Measurements from ENCODE around the gene CDK11B.
"Not testable (repeated sequence)": the region's sequence is repeated elsewhere in the genome, so short reads cannot be mapped to it uniquely, and the experiment has no call there.

Gene CDK11B

DNA sequence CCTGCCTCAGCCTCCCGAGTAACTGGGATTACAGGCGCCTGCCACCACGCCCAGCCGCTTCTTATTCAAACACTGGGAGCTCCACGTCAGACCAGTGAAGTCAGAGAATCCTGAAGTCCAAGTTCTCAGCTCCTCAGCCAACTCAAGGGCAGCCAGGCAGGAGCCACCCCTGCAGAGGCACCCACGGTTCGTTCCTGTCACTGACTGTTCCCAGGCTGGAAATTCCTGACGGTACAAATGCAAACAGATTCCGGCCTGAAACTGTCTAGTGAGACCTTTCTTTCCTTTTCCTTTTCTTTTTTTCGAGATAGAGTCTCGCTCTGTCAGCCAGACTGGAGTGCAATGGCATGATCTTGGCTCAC is 22.1 kb upstream of the CDK11B start:
- no peak for DNase-seq

DNA sequence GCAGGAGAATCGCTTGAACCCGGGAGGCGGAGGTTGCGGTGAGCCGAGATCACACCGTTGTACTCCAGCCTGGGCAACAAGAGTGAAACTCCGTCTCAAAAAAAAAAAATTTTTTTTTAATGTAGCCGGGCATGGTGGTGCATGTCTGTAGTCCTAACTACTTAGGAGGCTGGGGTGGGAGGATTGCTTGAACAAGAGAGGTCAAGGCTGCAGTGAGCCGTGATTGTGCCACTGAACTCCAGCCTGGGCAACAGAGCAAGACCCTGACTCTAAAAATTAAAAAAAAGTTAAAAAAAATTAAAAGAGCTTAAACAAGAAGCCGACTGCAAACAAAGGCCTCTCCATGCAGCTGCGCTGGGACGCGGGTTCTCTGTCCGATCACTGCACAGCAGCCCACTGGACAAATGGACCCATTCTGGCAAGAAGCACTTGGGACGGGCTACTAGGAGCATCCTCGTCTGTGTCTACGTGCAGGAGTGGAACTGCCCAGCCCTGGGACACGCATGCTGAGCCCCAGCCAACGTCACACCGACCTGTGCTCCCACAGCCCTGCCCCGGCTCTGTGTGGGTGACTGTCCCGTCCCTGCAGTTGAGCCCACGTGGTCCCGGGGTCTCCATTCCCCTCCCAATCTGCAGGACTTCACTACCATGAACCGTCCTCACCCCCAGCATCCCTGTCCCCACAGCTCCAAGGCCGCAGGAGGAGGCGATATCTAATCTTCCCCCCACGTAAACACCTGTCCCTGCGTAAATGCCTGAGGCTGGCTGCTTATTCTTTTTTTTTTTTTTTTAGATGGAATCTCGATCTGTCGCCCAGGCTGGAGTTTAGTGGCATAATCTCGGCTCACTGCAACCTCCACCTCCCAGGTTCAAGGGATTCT is 21.5 kb upstream of the CDK11B start:
- DNase-seq = no peak

DNA sequence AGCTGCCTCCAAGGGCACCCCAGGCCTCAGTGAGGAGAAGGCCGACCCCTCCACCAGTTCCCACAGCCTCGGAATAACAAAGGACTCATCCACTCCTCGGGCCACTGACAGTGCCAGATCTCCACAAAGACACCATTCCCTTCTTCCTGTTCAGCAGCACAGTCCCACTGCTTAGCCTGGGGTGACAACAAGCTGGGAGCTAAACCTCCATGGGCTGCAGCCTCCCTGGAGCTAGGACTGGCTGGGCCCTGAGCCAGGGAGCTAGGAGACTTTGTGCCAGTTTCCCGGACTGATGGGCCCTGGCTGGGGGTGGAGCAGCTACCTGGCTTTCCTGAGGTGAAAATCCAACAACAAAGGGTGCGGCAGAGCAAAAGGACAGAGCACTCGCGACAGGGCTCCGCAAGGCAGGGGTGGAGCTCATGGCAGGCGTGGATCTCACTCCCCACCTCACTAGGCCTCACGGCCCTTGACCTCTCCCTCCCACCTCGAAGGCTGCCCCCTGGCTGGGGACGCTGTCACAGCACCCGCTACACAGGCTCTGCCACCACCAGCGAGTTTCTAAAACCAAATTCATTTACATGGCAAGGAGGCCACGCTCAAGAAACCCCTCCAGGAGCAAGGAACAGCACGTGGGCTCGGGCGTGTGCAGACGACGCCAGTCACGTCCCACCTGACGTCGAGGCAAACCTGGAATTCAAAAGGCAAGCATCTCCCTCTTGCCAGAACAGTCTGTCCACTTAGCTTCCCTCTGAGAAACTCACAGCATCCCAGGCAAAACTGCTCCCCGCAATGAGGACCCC is 20.0 kb upstream of the CDK11B start:
- peak; percentile 58 for DNase-seq

DNA sequence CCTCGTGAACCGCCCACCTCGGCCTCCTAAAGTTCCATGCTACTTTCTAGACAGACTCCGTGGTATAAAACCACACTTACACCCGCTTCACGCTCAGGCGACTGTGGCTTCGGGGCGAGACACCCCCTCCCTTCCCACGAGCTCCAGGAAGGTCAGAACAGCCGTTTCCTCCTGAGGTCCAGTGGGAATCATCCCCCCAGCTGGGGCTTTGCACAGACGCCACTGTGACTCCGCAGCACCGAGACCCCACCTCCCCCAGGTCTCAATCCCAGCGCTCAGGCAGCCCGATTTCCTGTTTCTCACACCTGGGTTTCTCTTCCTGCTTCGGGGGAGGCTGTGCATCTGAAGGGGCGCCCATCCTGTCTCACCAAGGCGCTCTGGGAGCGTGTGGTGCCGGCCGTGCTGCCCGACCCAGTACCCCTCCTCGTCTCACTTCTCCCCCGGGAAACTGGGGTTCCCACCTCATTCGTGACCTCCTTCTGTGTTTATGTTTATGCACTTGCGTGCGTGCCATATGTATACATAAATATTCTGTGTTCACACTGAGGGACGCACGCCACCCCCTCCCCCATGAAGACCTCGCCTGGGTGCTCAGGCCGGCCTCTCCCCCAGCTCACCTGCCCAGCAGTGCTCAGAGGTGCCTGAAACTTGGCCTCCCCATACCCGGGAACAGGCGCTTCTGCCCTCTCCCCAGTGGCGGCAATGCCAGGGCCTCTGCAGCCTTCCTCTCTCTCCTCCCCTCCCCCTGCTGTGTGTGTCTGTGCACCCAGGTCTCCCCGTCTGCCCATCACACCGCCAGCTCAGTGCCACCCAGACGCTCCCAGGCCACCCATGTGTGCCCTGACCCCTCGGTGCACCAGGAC is 19.1 kb upstream of the CDK11B start:
- DNase-seq = peak; percentile 55

DNA sequence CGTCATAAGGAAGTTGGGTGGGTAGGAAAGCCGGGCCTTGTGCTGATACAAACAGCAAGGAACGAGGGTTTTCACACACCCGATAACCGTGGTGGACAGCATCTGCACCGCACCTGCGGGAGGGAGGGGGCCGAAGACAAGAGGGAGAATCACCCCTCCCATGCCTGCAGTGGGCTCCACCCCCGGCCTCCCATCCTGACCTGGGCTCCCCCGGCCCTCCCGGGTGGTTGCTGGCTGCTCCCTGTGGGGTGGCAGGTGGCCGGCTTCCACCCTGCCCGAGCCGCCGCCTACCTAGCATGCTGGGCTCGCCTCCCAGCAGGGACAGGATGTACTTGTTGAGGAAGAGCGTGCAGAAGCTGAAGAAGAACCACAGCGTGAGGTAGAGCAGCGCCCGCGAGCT is 17.3 kb upstream of the CDK11B start:
- DNase-seq = not testable (repeated sequence)

DNA sequence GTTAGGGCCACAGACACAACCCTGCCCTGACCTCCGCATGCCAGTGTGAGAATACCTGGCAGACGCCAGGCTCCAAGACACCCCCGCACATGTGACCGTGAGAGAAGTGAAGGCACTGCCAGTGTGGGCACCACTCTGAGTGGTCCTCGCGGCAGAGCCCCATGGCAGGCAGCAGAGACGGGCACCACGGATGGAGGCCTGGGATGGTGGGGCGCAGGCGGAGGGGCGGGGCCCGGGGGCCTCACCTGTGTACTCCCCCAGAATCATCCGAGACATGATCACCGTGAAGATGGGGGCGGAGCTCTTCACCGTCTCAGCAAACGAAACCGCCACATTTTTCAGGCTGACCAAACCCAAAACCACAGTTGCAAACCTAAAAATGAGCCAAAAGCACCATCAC is 16.4 kb upstream of the CDK11B start:
- DNase-seq = not testable (repeated sequence)

DNA sequence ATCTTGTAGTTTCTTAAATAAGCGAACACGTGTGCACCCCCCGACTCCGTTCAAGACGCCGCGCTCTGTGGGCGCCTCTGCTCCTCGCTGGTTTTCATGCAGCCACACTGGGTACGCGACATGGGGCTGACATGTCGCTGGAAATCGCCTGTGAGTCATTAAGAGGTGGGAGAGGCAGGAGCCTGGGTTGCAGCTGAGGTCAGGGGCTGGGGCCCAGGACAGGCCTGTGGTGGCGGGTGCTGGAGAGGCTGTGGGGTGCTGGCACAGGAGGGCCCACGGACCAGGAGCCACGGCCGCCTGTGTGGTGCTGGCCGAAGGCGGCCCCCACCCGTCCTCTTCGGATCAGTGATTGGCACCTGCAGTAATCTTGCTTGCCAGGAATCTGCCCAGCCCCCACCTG is 16.0 kb upstream of the CDK11B start:
- DNase-seq = not testable (repeated sequence)

DNA sequence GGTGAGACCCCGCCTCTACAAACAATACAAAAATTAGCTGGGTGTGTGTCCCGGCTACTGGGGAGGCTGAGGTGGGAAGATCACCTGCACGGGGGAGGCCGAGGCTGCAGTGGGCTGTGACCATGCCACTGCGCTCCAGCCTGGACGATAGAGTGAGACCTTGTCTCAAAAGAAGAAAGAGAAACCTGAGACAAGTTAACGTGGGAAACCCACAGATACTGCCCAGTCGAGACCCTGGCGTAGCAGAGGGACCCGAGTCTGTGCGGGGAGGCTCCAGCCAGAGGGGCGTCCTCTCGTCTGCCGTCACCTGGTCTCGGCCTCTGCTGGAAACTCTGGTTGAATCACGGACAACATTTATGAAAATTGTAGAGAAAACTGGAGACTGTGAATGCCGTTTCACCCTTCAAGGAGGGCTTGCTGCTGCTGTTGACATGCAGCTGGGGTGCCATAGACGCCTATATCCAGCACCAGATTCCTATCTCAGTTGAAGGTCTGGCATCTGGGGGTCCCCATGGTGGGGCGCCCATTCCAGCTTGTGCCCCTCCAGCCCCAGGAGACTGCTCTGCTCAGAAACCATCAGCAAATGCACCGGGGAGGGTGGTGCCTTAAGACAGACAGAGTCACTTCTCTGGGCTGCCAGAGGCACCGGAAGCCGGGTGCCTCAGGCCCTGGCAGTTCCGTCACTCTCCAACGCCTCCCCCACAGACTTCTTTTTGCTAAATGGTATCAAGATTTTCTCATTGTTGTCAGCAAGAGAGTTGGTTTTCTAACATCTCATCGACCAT is 13.6 kb upstream of the CDK11B start:
- DNase-seq = no peak

DNA sequence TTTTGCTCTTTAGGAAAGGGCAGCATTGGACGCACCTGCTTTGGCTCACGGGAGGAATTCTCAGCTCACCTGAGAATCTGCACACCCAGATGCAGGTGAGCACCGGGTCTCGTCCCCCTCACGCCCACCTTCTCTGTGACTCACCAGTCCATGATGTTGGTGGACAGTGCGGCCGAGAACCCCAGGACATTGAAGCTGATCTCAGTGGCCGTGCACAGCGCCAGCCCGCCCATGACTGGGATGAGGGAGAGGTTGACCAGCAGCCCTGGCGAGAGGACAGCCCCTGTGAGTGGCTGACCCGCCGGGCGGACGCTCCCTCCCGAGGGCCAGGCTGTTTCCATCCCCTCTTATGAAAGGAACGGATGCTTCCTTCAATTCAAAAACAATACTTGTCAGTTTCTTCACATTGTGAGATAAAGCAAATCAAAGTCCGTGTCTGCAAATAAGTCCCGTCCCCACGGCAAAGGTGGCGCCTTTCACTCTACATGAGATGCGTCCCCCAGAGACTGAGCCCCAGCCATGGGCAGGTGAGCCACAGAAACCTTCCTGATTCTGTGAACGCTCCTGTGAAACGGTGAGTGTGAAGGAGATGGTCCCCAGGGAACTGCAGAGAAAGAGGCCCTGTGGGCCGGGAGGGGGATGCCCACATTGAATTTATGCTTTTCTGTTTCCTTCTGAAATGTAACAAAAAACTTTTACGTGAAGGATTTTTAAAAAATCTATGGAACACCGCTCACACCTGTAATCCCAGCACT is 12.7 kb upstream of the CDK11B start:
- DNase-seq = no peak

DNA sequence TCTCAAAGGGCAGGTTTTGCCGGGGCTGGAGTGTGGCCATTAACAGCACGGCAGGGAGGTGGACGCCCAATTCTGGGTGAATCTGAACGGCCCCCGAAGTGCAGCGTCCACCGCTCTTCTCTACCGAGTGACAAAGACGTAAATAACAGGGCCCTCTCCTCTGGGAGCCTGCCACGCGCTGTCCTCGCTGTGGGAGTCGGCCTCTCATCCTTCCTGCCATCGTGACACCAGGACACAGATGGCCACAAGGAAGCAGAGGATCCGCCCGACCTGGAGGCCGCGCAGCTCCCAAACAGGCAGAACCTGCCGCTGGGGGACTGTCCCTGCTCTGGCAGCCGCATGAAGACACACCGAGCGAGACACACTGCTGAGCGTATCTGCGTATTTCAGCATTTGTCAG is 12.1 kb upstream of the CDK11B start:
- no peak for DNase-seq

DNA sequence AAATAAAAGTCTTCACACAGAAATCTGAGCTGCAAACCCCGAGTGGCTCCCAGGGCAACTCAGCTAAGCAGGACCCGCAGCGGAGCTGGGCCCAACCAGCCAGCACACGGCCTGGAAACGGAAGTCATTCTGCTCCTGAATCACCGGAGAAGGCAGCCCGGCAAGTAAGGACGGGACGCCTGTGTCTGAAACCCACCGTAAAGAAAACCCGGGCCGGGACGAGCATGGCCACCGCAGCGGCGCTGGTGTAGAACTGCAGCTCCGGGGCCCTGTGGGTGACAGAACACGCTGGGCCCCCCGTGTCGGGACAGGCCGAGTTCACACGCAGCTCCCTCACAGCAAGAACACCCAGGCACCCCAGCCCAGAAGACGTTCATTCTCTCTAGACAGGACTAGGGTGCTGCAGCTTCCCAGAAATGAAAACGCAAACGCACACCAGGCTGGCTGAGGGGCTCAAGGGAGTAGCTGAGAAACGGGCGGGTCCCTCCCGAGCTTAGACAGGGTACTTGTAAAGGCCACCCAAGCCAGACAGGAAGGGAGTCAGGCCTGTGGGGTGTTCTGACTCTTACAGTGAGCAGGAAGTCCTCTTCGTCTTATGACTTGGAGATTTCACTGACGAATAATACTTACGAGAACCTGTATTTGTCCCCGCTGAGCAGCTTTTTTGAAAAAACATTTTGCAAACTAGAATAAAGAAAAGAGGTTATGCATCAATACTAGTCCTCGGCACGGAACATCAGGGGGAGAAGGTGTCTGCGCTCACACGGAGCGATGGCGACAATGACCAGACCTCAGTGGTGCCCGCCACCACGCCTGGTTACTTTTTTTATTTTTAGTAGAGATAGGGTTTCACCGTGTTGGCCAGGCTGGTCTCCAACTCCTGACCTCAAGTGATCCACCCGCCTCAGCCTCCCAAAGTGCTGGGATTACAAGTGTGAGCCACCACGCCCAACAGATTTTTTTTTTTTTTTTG is 10.9 kb upstream of the CDK11B start:
- no peak for DNase-seq

DNA sequence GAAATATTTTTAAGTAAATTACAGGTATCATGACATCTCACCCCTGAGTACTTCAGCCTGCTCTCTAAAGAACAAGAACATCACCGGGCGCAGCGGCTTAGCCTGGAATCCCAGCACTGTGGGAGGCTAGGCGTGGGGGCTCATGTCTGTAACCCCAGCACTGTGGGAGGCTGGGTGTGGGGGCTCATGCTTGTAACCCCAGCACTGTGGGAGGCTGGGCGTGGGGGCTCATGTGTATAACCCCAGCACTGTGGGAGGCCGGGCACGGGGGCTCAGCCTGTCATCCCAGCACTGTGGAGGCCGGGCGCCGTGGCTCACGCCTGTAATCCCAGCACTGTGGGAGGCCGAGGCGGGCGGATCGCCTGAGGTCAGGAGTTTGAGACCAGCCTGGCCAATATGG is 7.7 kb upstream of the CDK11B start:
- DNase-seq = no peak

DNA sequence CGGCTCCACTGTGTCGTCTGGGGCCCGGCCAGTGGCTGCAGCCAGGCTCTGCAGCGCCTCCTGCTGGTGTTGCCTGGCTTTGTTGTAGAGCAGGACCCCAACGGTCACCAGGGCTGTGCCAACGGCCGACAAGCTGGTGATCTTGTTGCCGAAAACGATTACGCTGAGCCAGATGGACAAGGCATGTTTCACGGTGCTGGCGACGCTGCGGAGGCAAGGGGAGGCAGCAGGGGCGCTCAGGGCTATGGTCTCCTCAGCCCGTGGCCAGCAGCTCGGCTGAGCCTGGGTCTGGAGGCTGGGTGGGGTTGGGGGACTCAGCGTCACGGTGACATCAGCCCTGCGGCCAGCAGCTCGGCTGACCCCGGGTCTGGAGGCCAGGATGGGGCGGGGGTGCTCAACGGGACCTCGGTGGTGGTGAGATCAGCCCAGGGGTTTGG is 7.0 kb upstream of the CDK11B start:
- peak; percentile 30 for DNase-seq

DNA sequence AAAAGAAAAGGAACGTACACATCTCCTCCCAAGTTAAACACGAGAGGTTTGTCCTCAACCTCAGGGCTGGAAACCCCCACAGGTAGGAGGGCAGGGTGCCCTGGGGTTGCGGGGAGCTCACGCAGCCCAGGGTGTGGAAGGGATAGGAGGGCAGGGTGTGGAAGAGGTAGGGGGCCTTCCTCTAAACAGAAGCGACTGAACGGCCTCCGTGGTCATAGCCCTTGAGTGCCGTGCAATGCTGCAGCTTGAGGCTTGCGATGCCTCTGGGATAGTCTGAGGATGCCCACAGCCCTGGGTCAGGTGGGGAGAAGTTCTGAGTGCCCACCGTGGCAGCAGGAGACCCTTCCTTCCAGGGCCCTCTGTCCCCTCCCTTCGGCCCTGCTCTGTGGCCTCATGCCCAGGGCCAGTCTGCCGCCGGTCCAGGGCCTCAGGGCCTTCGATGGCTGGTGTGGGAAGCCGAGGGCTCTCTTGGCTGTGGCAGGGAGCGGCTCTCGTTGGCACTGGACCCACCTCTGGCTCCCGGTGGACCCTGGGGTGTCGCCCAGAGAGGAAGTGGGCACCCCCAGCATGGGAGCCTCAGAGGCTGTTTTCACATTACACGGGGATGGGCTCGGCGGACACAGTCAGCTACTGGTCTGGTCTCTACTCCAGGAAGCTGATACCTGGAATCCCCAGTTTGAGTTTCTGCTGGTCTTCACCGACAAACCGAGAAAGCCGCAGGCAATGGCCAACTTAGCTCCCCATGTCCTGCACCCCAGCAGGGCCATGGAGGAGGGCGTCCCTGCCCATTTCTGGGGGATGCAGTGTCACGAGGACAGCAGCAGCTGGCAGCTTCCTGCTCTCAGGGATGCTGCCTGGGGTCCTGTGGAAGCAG is 6.4 kb upstream of the CDK11B start:
- DNase-seq = no peak

DNA sequence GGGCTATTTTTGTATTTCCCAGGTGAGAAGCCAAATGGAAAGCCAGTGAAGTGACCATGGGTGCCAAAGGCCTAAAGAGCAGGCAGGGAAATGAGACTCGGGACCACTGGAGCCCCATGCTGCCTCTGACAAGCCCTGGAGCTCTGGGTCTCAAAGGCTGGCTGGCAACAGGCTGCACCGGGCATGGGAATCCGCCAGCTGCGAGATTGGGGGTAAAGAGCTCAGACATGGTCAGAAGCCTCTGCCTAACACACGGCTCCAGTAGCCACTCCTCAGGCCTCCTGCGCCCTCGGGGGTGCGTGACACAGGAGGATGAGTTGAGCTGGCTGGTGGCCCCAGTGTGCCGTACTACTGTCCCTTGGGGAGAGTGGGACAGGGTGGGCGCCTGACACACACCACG is 5.5 kb upstream of the CDK11B start:
- DNase-seq = not testable (repeated sequence)

DNA sequence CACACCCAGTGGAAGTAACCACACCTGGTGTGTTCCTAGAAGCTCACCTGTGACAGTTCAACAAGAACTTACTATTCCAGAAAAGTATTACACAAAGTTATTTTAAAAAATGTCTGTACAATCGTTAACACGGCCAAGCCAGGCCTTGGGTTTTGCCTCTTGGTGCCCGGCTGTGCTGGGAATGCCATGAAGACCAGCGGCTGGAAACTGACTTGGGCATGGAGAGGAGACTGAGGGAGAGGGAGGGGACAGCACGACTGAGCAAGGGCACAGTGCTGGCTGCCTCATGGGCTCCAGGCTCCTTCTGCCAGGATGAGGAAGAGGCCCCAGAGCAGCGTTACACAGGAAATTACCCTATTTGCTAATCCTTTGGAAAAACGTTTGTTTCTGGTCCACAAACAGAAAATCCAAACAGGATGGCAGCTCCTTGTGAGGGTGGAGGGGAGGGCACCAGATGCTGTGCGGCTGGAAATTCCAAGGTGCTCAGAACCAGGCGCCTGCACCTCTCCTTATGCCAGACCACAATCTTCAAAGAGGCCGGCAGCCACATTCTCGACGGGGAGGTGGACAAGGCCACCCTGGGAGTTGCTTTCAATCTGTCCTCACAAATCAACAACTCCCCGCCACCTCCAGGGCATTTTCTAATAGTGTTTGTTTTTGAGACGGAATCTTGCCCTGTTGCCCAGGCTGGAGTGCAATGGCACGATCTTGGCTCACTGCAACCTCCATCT is 4.2 kb upstream of the CDK11B start:
- DNase-seq = not testable (repeated sequence)

DNA sequence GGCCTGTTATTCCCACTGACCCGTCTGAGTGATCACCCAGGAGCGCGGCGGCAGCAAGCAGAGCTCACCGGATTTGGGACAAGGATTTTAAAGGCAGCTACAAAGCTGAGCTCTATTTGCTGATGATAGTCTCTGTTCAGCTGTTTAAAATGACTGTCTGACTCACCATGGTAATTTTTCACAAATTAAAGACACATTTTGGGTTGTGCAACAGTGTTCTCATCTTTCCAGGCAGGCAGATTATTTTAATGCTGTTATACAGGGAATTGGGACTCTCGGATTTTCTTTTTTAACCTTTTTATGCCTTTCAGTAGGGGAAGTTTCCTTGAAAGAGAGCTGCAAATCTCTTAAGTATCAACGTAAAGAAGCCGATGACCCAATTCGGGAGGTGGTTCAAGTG is 3.6 kb upstream of the CDK11B start:
- DNase-seq = not testable (repeated sequence)

DNA sequence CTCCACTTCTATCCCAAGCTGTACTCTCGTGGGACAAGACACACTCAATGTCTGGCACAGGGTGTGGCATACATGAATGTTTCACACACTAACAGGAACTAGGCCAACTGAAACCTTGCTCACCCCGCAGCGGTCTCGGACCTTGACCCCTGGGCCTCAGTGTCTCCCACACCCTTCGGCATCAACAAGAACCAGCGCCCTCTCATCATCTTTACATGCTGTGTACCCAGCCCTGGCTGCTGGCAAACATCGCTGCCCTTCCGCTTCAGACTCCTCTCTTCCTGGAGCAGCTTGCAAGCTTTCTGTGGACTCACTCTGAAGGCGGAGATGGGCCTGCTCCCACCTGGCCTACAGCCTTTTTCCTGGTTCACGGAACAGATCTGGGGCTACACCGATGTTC is 10.5 kb downstream of the CDK11B start:
- DNase-seq = not testable (repeated sequence)
